CD4-positive, alpha-beta T cell (primary cell): ENCODE measurements around the gene MS4A7. TPM values are rescaled to one million over a fixed set of nuclear protein-coding genes. Genes with fewer than 3 reads are reported as not detected.

Source experiments
- ATAC-seq: fragments of 200-7000 bp; cut with Tn5 transposase; one replicate; pipeline ENCODE4 v1.10.0; 2022; ENCODE audit warnings: mild to moderate bottlenecking; ENCODE audit not compliant: poor library complexity
- CTCF ChIA-PET: fragments of 350-600 bp; sonication (Branson Sonifier 250); formaldehyde crosslinking; loops from one replicate; lab custom pipeline; 2021; ENCODE audit warnings: antibody characterized with exemption, inconsistent platforms; lab: Charles Lee
- POLR2A ChIA-PET: fragments of 350-600 bp; sonication (Branson Sonifier 250); formaldehyde crosslinking; loops from one replicate; lab custom pipeline; 2021; ENCODE audit warnings: antibody characterized with exemption, inconsistent platforms; lab: Charles Lee
- DNase-seq, 14 experiments: peaks; one replicate each; pipeline ENCODE4 v3.0.0-alpha.2; 2013 to 2020; ENCODE audit warnings: mixed read lengths in 2 of 14
- H3K27ac ChIP-seq, 2 donors: one replicate each; pipeline versions ENCODE4 v1.5.1 to v1.7.0; 2013; ENCODE audit warnings: low read length in 2 of 2, low read depth in 1 of 2, mild to moderate bottlenecking in 1 of 2
- H3K27me3 ChIP-seq, 2 experiments: 1 replicate in 1 of 2; 2 replicates in 1 of 2; pipeline versions ENCODE4 v1.6.1 to v1.7.0; 2013; ENCODE audit warnings: low read length in 2 of 2, control low read depth in 1 of 2, mild to moderate bottlenecking in 1 of 2, moderate library complexity in 1 of 2; ENCODE audit not compliant: insufficient read depth in 2 of 2, control insufficient read depth in 1 of 2
- H3K36me3 ChIP-seq: one replicate; pipeline ENCODE4 v1.6.1; 2013; ENCODE audit warnings: low read length, control low read depth; ENCODE audit not compliant: insufficient read depth
- H3K4me1 ChIP-seq: one replicate; pipeline ENCODE4 v1.6.1; 2013; ENCODE audit warnings: low read length, control low read depth; ENCODE audit not compliant: insufficient read depth
- H3K4me3 ChIP-seq: one replicate; pipeline ENCODE4 v1.5.1; 2013; ENCODE audit warnings: mild to moderate bottlenecking, low read length, moderate library complexity
- H3K9me3 ChIP-seq, 2 experiments: 1 replicate in 1 of 2; 2 replicates in 1 of 2; pipeline versions ENCODE4 v1.6.1 to v1.7.0; 2013; ENCODE audit warnings: low read length in 2 of 2, mild to moderate bottlenecking in 2 of 2, control low read depth in 1 of 2, moderate library complexity in 1 of 2; ENCODE audit not compliant: control insufficient read depth in 1 of 2, insufficient read depth in 1 of 2
- H3K27ac Mint-ChIP-seq: one replicate; pipeline ENCODE4 v1.8.0; 2020; ENCODE audit warnings: mixed read lengths
- H3K27me3 Mint-ChIP-seq: one replicate; pipeline ENCODE4 v1.8.0; 2021; ENCODE audit warnings: mixed read lengths
- H3K36me3 Mint-ChIP-seq: one replicate; pipeline ENCODE4 v1.8.0; 2021; ENCODE audit warnings: low read depth, mixed read lengths
- H3K4me1 Mint-ChIP-seq: one replicate; pipeline ENCODE4 v1.8.0; 2021; ENCODE audit warnings: low read depth, mixed read lengths
- H3K4me3 Mint-ChIP-seq: one replicate; pipeline ENCODE4 v1.8.0; 2020; ENCODE audit warnings: mild to moderate bottlenecking, mixed read lengths
- H3K9me3 Mint-ChIP-seq: one replicate; pipeline ENCODE4 v1.8.0; 2020; ENCODE audit warnings: mixed read lengths
- CTCF ChIP-seq: fragments of 200-600 bp; IDR thresholded peaks from one replicate; pipeline ENCODE4 v1.8.0; 2022; ENCODE audit warnings: antibody characterized with exemption, mild to moderate bottlenecking
- intact Hi-C, 2 experiments: fragments of 100-400 bp; cut with DNase I in 1 of 2; cut with micrococcal nuclease in 1 of 2; formaldehyde crosslinking; loops; one replicate each; pipeline versions ENCODE4 v1.15.1 to v1.9.0; 2023 to 2025; cut with DNase I, micrococcal nuclease
- total RNA-seq, 174 experiments: library from RNA in 2 of 174; stranded (reverse) in 2 of 174; gene quantifications; one replicate each; pipeline ENCODE4 v1.2.3 and lab custom pipeline; 2021 to 2026

MS4A7 gene
- total RNA-seq, 2 experiments from 2014 or later: 0.80 TPM; not detected in 1

GRCh38 chr11:60336767-60337391, 41.5 kb upstream of the MS4A7 start:
- Histone ChIP-seq H3K27ac (no peak overlapping the region), H3K4me3 (no peak overlapping the region), H3K27me3 (no peaks in the 10 kb centered on the region), H3K4me1 (peaks cover 2% of the 10 kb centered on the region), H3K9me3 (no peaks in the 10 kb centered on the region), H3K36me3 (no peaks in the 10 kb centered on the region)
- no peak for TF ChIP-seq CTCF
- ChIA-PET CTCF (no interaction called here), POLR2A (no interaction called here)
- H3K4me3 Mint-ChIP-seq: no peak overlapping the region
- H3K36me3 Mint-ChIP-seq: no peaks in the 10 kb centered on the region
- no peak overlapping the region for H3K27ac Mint-ChIP-seq
- H3K27me3 Mint-ChIP-seq: peaks cover 19% of the 10 kb centered on the region
- ATAC-seq: no peak
- no peaks in the 10 kb centered on the region for H3K4me1 Mint-ChIP-seq
- H3K9me3 Mint-ChIP-seq: no peaks in the 10 kb centered on the region
- DNase-seq: no peak
- intact Hi-C loops: no loop called here

GRCh38 chr11:60338053-60338452, 40.3 kb upstream of the MS4A7 start:
- Mint-ChIP-seq H3K4me1 (no peaks in the 10 kb centered on the region), H3K4me3 (no peak overlapping the region), H3K27me3 (peaks cover 23% of the 10 kb centered on the region), H3K36me3 (no peaks in the 10 kb centered on the region), H3K27ac (no peak overlapping the region), H3K9me3 (no peaks in the 10 kb centered on the region)
- intact Hi-C loops: no loop called here
- Histone ChIP-seq H3K27ac (no peak overlapping the region), H3K36me3 (no peaks in the 10 kb centered on the region), H3K4me1 (peaks cover 2% of the 10 kb centered on the region), H3K9me3 (no peaks in the 10 kb centered on the region), H3K4me3 (no peak overlapping the region), H3K27me3 (peaks cover 3 to 9% of the 10 kb centered on the region in 2 experiments)
- DNase-seq (no peak), ATAC-seq (no peak)
- POLR2A ChIA-PET: no interaction called here
- CTCF ChIA-PET: no interaction called here
- TF ChIP-seq CTCF: no peak

- ChIA-PET POLR2A (no interaction called here), CTCF (no interaction called here)
- H3K4me1 Mint-ChIP-seq: no peaks in the 10 kb centered on the region
- H3K9me3 Mint-ChIP-seq: no peaks in the 10 kb centered on the region
- peaks cover 3 to 13% of the 10 kb centered on the region in 2 experiments for H3K27me3 ChIP-seq
- no peak overlapping the region for H3K4me3 Mint-ChIP-seq
- no peak overlapping the region for H3K4me3 ChIP-seq
- no peak overlapping the region for H3K27ac ChIP-seq
- H3K36me3 ChIP-seq: no peaks in the 10 kb centered on the region
- peaks cover 24% of the 10 kb centered on the region for H3K27me3 Mint-ChIP-seq
- intact Hi-C loops: no loop called here
- ATAC-seq (no peak), DNase-seq (no peak)
- H3K9me3 ChIP-seq: no peaks in the 10 kb centered on the region
- no peak for TF ChIP-seq CTCF
- H3K4me1 ChIP-seq: no peaks in the 10 kb centered on the region
- no peak overlapping the region for H3K27ac Mint-ChIP-seq
- no peaks in the 10 kb centered on the region for H3K36me3 Mint-ChIP-seq
These were observed 39.0 kb upstream of the MS4A7 start for GRCh38 chr11:60339356-60339755.
